NOMO-1 treated with DMSO at 0.1 percent for 48 hours (cell line): ENCODE results near the gene MTHFSD.
"Not testable (repeated sequence)": the region's sequence is repeated elsewhere in the genome, so short reads cannot be mapped to it uniquely, and the experiment has no call there.

Source experiments
- DNase-seq: peaks from one replicate; lab custom pipeline; 2025; ENCODE audit not compliant: unreplicated experiment; lab: John Stamatoyannopoulos, UW

MTHFSD gene, protein sequence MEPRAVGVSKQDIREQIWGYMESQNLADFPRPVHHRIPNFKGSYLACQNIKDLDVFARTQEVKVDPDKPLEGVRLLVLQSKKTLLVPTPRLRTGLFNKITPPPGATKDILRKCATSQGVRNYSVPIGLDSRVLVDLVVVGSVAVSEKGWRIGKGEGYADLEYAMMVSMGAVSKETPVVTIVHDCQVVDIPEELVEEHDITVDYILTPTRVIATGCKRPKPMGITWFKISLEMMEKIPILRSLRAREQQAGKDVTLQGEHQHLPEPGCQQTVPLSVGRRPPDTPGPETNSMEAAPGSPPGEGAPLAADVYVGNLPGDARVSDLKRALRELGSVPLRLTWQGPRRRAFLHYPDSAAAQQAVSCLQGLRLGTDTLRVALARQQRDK

DNA sequence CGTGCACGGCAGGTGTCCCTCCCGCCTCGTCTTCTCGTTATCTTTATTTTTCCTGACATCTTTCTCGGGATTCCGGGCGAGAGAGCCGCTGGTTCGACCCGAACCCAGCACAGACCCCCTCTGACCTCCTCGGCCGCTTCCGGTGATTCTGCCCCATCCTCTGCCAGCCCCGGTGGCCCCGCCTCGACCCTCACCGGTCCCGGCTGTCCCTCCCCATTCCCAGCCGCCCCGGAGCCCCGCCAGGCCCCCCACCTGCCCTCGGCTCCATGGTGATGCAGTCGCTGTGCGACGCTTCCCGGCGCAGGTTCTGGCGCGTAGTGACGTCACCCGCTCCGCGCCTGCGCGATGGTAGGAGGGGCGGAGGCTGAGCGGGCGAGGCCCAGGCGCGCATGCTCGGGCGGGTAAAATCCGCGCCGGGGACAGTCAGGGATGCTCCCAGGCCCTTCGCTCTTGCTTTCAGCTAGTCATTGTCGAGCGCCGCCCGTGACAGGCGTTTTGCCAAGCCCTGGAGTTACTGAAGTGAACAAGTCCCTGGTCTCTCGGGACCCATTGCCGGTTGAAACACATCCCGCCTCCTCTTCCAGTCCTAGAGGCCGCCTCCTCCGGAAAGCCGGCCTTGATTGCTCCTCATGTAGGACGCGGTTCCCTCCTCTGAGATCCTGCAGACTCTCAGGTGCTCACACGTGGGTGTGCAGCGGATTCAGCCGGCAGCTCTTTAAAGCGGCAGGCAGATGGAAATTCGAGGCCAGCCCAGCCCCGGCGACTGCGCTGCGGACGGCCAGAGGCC lies at the start of gene MTHFSD:
Gene MTHFSD (minus strand): TSS at position 319 of the 787 bp plus-strand sequence. CDS start 51 bp downstream, at position 268.
- peak; percentile 81 for DNase-seq

DNA sequence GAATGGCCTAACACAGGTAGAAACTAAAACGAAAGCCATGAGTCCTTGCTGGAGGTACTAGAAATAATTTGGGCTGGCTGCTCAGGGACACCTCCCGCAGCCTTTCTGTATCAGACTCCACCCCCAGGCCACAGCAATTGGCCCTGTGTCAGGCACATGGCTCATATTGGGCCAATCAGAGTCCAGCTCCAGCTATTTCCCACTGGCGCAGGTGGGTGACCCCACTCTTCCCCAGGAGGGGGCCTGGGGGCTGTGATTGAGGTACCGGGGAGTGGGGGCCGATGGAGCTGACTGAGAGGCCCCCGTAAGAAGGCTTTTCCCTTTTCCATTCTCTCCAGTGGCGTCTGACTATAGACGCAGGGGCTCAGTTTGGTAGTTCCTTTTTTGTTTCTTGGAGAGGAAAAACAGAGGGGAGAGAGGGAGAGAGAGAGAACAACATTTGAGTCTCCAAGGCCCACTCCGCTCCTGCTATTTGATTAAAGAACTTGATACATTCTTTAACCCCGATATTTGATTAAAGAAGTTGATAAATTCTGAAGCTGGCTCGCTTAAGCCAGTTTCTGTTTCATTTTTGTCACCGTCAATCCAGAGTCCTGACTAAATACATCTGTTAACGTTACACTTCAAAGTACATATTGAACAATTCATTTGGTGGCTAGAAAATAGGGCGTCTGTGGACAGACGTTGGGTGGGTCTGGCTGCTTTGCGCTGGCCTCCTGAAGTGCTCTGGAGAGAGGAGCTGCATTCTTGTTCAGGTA lies 49.6 kb upstream of the MTHFSD start:
- DNase-seq = no peak

DNA sequence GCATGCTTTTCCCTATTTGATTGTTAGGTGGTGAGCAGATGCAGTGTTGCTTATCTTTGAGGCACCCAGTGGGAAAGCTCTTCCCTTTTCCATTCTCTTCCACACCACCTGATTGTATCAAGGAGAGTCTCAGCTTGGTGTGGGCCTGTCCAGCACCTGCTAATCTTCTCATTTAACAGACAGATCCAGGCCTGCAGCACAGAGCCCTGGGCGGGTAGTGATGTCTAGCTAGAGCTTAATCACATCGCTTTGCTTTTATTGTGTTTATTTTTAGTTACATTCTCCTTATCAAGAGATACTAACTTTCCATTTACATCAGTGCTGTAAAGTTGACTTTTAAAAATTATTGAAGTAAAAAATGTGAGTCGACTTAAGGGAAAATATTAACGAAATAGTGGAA lies 47.5 kb upstream of the MTHFSD start:
- DNase-seq = no peak

DNA sequence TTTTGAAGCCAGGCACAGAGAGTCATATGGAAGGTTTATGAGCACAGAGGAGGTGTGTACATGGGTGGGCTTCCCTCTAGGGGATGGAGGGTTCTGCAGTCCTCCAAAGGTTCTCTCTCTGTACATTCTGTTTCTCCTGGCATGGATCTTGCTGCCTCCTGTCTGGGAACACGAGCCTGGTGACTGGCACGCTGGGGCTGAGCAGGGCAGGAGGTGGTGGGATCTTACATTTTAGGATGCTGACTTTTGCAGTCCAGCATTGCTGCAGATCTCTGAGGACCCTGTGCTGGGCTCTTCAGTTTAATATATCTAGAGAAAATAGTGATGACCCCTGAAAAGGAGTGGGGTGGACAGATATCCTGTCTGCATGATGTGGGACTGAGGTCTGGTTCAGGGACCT lies 46.3 kb upstream of the MTHFSD start:
- no peak for DNase-seq

DNA sequence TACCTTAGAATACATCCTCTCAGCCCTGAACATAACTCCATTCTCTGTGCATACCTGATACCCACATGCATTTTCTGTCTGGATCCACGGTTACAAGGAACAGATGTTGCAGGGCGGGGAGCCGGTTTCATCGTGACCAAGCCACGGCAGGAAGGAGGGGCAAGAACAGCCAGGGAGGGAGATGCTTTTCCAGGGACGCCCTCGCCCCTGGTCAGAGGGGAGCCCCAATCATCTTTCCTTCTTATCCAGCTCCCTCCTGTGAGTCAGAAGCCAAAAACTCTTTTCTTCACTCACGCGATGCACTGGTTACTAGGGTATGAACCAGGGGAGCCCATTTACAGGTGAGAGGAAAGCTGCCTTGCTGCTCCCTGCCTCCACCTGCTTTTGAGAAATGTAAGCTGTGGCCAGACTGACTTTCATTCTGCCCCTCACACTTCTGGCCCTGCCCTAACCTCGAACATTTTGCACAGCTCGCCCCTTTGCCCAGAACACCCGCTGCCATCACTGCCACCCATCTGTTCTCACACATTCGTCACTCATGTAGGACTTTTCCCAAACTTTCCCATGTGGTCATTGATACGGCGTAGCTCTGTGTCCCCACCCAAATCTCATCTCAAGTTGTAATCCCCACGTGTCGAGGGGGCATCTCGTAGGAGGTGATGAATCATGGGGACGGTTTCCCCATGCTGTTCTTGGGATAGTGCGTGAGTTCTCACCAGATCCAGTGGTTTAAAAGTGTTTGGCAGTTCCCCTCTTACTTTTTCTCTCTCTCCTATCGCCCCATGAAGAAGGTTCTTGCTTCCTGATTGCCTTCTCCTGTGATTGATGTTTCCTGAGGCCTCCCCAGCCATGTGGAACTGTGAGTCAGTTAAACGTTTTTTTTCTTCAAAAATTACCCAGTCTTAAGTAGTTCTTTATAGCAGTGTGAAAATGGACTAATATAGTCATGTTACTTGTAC lies 43.9 kb upstream of the MTHFSD start:
- no peak for DNase-seq

DNA sequence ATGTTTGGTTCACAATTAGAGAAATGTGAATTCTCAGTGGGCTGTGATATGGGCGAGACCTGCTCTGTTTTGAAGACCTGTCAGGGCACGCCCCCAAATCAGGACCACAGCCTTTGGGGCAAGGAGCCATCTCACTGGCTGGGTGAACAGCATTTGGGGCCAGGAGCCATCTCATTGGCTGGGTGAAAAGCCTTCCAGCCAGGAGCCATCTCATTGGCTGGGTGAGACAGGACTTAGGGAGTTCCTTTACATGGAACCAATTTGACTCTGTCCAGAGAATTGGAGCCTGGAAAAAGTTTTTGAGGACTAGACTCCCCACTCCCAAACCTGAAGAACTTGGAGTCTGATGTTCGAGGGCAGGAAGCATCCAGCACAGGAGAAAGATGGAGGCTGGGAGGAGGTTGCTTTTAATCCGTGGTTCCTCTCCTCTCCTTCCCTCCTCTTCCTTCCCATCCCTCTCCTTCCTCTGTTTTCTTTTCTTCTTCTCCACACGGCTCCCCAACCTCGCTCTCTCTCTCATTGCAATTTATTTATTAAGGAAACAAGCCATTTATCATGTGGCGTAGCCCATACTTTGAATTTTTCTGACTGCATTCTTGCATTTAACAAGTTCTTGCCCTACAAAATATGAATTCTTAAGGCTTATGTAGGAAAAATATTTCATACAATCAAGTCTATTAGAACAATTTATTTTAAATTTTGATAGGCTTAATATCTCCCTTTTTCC lies 43.0 kb upstream of the MTHFSD start:
- DNase-seq = no peak

DNA sequence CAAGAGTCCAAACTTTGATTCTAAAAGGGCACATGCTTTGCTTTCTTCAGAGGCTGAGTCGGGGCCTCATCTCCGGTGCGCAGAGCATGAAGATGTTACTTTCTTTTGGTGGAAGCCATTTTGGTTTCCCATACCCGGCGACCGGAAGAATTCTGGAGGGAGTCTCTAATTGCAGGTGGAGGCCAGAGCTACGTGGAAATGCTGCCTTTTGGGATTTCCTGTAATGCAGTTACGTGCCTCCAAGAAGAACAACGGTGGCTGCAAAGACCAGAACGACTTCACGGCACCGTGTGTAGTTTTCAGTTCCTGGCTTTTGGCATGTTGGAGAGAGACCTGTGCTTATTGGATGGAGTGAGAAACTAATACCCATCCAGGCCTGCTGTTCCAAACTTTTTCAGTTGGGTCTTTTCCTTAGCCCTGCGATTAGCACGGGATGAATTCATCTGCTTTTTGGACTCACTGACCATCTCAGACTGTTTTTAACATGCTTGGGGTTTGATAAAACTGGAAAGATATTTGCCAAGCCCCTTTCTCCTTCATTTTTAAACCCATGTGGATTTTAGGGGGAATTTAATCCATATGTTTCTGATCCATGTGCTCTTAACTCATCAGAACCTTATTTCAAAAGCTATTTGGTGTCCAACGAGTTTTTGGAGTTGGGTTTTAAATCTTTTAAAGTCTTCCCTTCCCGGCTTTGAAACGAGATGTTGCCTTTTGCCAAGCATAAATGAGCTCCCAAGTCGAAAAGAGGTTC lies 42.3 kb upstream of the MTHFSD start:
- no peak for DNase-seq

DNA sequence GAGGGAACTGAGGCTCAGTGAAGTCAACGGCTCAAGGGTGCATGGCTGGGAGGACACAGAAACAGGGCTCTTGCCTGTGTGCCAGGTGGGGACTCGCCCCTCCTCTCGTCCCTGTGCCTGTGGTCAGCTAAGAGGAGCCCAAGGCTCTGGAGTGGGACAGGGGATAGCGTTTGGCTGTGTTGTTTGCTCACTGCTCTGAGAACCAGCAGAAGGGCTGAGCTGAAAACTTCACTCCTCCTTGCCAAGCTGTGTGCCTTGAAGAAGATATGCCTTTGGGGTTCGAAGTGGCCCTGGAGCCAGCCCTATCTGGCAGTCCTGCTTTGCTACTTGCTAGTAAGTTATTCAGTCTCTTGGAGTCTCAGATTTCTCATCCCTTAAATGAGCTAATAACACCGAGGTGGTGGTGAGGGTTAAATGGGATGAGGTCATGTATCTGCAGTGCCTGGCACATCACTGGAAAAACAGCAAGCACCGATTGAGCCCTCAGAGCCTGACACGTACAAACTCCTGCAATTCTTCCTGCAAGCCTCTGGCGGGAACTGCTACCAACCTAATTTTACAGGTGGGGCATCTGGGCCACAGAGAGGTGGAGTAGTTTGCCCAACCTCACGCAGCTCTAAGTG lies 41.1 kb upstream of the MTHFSD start:
- no peak for DNase-seq

DNA sequence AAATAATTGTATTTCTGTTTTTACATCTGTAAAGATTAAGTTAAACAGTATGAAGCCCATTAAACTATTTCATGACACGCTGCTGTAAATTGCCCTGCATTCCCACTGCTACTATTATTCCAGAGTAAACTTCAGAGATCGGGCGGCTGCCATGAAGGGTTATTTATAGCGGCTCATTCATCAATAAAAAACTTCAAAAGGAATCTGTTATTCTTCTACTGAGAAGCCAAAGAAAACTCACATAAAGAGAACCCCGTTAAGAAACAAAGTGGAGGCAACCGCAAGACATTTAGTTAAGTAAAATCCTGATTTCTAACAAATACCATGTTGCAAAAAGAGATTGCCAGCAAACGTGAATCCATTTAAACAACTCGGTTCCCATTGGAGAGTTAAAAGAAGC lies 39.7 kb upstream of the MTHFSD start:
- DNase-seq = no peak

DNA sequence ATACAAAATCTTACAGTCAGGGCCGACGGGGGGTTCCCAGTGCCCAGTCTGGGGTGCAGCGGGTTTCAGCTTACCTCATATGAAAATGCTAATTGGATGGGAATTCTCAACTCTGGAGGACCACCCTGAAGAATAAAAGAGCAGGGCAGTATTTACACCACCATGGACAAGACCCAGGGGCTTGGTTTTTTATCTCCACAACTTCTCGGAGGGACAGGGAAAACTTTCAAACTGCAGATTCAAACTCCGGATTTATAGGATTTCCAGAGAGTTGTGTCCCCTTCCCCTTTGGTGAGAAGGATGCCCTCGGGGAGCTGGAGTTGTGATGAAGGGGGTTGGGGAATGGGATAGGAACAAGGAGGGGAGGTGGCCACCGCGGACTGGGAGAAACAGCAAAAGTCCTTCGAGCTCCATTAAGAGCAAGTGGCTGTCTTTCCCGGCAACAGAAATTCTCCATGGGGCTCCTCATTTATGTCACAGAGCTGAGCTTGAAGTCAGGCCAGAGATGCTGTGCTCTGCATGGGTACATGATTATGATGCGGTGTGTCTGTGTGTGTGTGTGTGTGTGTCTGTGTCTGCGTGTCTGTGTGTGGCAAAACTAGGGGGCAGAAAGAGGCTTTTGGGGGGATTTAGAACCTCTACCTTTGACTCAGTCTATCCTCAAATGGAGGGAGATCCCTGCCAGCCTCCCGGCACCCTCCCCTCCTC lies 39.0 kb upstream of the MTHFSD start:
- no peak for DNase-seq

DNA sequence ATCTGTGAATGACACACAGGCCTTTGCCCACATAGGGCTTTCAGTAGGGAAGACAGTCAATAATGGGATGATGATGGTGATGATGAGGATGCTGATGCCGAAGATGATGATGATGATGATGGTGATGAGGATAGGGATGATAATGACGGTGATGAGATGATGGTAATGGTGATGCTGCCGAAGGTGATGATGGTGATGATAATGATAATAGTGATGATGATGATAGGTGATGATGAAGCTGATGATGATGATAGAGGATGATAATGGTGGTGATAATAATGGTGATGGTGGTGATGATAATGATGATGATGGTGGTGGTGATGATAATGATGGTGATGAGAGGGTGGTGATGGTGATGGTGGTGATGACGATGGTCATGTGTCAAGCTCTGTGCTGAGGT lies 36.2 kb upstream of the MTHFSD start:
- DNase-seq = no peak

DNA sequence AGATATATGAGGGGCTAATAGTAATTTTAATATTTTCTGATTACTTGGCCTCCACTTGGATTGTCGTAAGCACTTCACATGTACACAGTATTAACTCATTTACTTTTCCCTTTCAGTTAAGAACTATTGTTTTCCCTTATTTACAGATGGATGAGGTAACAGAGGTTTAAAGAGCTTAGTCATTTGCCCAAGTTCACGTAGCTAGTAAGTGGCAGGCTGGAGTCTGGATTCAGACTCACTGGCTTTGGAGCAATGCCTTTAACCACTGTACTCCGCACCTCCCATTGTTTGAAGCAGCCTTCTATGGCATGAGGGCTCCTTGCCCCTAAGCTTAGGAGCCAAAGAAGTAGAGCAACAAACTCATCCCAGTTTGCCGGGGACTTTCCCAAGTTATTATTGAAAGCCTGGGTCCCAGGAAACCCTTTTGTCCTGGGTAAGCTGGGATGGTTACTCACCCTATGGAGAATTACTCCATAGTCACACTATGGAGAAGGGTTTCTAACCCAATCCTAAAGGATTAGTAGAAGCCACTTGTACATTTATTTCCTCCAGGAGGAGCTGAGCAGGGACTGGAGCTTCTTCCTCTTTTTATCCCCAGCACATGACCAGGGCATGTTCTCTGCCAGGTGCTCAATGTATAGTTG lies 35.6 kb upstream of the MTHFSD start:
- no peak for DNase-seq

DNA sequence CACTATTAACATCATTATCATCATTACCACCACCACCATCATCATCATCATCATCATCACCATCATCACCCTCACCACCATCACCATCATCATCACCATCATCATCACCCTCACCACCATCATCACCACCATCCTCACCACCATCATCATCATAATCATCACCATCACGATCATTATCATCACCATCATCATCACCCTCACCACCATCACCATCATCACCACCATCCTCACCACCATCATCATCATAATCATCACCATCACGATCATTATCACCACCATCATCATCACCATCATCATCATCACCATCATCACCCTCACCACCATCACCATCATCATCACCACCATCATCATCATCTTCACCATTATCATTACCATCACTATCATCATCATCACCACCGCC lies 32.9 kb upstream of the MTHFSD start:
- not testable (repeated sequence) for DNase-seq

DNA sequence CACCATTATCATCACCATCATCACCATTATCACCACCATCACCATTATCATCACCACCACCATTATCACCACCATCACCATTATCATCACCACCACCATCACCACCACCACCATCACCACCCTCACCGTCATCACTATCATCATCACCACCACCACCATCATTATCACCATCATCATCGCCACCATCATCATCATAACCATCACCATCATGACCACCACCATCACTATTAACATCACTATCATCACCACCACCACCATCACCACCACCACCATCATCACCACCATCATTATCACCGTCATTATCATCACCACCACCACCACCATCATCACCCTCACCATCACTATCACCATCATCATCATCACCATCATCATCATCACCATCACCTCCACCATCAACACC lies 32.5 kb upstream of the MTHFSD start:
- no peak for DNase-seq

DNA sequence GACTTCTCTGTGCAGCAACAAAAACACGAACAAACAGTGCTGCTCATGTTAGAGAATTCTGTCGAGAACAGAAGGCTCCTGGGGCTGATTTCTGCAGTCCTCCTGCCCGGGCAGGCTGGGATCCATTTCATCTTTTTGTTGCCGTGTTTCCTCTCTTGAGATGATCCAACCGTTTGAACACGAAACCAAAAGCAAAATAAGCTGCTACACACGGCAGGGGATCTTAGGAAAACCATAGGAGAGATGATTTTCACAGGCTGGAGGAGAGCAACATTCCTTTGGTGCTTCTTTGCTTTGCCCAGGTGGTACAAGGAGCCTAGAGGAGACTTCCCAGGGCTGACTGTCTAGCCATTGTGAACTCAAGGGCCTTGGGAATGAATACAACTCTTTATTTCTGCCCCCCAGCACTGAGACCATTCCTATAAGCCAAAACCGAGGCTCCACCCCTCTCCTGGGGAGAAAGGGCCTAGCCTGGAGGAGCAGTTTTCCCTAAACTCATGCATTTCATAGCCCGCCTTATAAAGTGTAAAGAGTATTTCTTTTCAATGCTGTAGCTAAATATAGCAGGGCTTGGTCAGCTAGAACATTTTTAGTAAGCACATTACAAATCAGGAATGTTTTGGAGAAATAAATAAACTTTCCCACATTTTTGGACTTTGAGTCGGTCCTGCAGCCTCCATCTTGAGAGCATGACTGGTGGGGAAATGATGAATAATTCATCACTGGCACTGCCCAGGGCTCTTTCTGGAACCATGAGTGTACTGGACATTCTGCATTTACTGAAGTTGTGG lies 31.0 kb upstream of the MTHFSD start:
- no peak for DNase-seq
